ENCODE results near the gene ALKBH3.

Gene ALKBH3

GRCh38 chr11:43908683-43909082 is 28.1 kb downstream of the ALKBH3 start:
- no peaks in the 10 kb centered on the region for H4K20me1 ChIP-seq (ENCODE audit: insufficient read depth, low read length)
- H3K27me3 ChIP-seq (ENCODE audit: insufficient read depth, low read length, poor library complexity), result no peaks in the 10 kb centered on the region
- H2AFZ ChIP-seq (ENCODE audit: low read depth, low read length), result no peak overlapping the region
- H3K9ac ChIP-seq (ENCODE audit: low read depth, low read length), result no peak overlapping the region
- no peaks in the 10 kb centered on the region for H3K79me2 ChIP-seq (ENCODE audit: insufficient read depth, low read length)
- no peaks in the 10 kb centered on the region for H3K9me3 ChIP-seq (ENCODE audit: insufficient read depth, low read length, severe bottlenecking)
- no peak overlapping the region for H3K27ac ChIP-seq (ENCODE audit: low read length)
- DNase-seq, result no peak
- H3K36me3 ChIP-seq (ENCODE audit: insufficient read depth, low read length), result peaks cover 7% of the 10 kb centered on the region; the same call in 1 of the 2 replicates
- H3K4me2 ChIP-seq (ENCODE audit: insufficient read depth, low read length), result no peak overlapping the region
- no peak overlapping the region for H3K4me3 ChIP-seq (ENCODE audit: low read depth in 1 of 2, low read length in 2 of 2)
- TF ChIP-seq EZH2 (IDR thresholded peaks at IDR 0.05; ENCODE audit: borderline replicate concordance, low read depth, low read length, severe bottlenecking), result no peak
- TF ChIP-seq CTCF (IDR thresholded peaks at IDR 0.05; ENCODE audit: borderline replicate concordance, extremely low read depth, low read length, poor library complexity, severe bottlenecking), result no peak
- no peak for ATAC-seq (ENCODE audit: insufficient read depth, low read depth)
- H3K4me1 ChIP-seq (ENCODE audit: insufficient read depth, low read length), result no peaks in the 10 kb centered on the region

GRCh38 chr11:43913829-43914380 is 33.3 kb downstream of the ALKBH3 start:
- Histone ChIP-seq H3K9me3 (ENCODE audit: insufficient read depth, low read length, severe bottlenecking) (no peaks in the 10 kb centered on the region), H3K4me2 (ENCODE audit: insufficient read depth, low read length) (no peak overlapping the region), H3K79me2 (ENCODE audit: insufficient read depth, low read length) (no peaks in the 10 kb centered on the region), H3K27me3 (ENCODE audit: insufficient read depth, low read length, poor library complexity) (no peaks in the 10 kb centered on the region), H2AFZ (ENCODE audit: low read depth, low read length) (no peak overlapping the region), H3K4me3 (ENCODE audit: low read depth in 1 of 2, low read length in 2 of 2) (no peak overlapping the region), H3K4me1 (ENCODE audit: insufficient read depth, low read length) (no peaks in the 10 kb centered on the region), H3K36me3 (ENCODE audit: insufficient read depth, low read length) (peaks cover 11% of the 10 kb centered on the region; the same call in 1 of the 2 replicates), H3K27ac (ENCODE audit: low read length) (no peak overlapping the region), H3K9ac (ENCODE audit: low read depth, low read length) (no peak overlapping the region), H4K20me1 (ENCODE audit: insufficient read depth, low read length) (no peaks in the 10 kb centered on the region)
- ATAC-seq (ENCODE audit: insufficient read depth, low read depth) (no peak), DNase-seq (no peak)
- TF ChIP-seq CTCF (IDR thresholded peaks at IDR 0.05; ENCODE audit: borderline replicate concordance, extremely low read depth, low read length, poor library complexity, severe bottlenecking) (no peak), EZH2 (IDR thresholded peaks at IDR 0.05; ENCODE audit: borderline replicate concordance, low read depth, low read length, severe bottlenecking) (no peak)

GRCh38 chr11:43914466-43914865 is 33.8 kb downstream of the ALKBH3 start:
- no peaks in the 10 kb centered on the region for H3K9me3 ChIP-seq (ENCODE audit: insufficient read depth, low read length, severe bottlenecking)
- no peak overlapping the region for H3K4me3 ChIP-seq (ENCODE audit: low read depth in 1 of 2, low read length in 2 of 2)
- H3K4me2 ChIP-seq (ENCODE audit: insufficient read depth, low read length), result no peak overlapping the region
- TF ChIP-seq EZH2 (IDR thresholded peaks at IDR 0.05; ENCODE audit: borderline replicate concordance, low read depth, low read length, severe bottlenecking) (no peak), CTCF (IDR thresholded peaks at IDR 0.05; ENCODE audit: borderline replicate concordance, extremely low read depth, low read length, poor library complexity, severe bottlenecking) (no peak)
- no peaks in the 10 kb centered on the region for H3K27me3 ChIP-seq (ENCODE audit: insufficient read depth, low read length, poor library complexity)
- no peak overlapping the region for H3K9ac ChIP-seq (ENCODE audit: low read depth, low read length)
- H3K27ac ChIP-seq (ENCODE audit: low read length), result no peak overlapping the region
- H3K79me2 ChIP-seq (ENCODE audit: insufficient read depth, low read length), result no peaks in the 10 kb centered on the region
- H4K20me1 ChIP-seq (ENCODE audit: insufficient read depth, low read length), result no peaks in the 10 kb centered on the region
- H2AFZ ChIP-seq (ENCODE audit: low read depth, low read length), result no peak overlapping the region
- peaks cover 14% of the 10 kb centered on the region; the same call in 1 of the 2 replicates for H3K36me3 ChIP-seq (ENCODE audit: insufficient read depth, low read length)
- no peak for ATAC-seq (ENCODE audit: insufficient read depth, low read depth)
- no peak for DNase-seq
- no peaks in the 10 kb centered on the region for H3K4me1 ChIP-seq (ENCODE audit: insufficient read depth, low read length)

Data from DND-41 (cell line).